GM12872 (cell line): ENCODE results near the gene PKP2.

Experiments used
- TF ChIP-seq, protein P1 (sequence below): IDR thresholded peaks from 3 replicates; pipeline ENCODE4 v1.5.1; 2011; ENCODE audit warnings: low read depth, mild to moderate bottlenecking, low read length, moderate library complexity; ENCODE audit not compliant: insufficient read depth

The PKP2 gene

DNA sequence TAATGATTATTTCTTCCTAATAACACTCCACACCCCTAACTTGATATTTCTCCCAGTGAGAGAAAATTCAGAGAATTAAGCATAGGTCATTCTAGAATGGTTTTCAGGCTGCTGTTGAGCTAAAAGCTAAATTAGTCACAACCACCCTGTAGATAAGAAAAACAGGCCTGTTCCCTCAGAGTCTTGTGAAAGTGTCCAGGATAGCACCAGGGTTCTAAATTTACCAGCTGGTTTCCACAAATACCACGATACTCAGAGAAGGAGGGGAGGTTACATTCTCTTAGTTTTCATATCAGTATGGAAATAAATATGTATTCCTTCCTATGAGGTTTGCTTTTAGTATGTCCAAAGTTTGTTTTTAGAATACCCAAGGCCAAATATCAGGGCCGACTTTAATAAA, 74.9 kb downstream of the PKP2 start:
- TF ChIP-seq, protein P1, sequence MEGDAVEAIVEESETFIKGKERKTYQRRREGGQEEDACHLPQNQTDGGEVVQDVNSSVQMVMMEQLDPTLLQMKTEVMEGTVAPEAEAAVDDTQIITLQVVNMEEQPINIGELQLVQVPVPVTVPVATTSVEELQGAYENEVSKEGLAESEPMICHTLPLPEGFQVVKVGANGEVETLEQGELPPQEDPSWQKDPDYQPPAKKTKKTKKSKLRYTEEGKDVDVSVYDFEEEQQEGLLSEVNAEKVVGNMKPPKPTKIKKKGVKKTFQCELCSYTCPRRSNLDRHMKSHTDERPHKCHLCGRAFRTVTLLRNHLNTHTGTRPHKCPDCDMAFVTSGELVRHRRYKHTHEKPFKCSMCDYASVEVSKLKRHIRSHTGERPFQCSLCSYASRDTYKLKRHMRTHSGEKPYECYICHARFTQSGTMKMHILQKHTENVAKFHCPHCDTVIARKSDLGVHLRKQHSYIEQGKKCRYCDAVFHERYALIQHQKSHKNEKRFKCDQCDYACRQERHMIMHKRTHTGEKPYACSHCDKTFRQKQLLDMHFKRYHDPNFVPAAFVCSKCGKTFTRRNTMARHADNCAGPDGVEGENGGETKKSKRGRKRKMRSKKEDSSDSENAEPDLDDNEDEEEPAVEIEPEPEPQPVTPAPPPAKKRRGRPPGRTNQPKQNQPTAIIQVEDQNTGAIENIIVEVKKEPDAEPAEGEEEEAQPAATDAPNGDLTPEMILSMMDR, result no peak

GRCh38 chr12:32821293-32821692, 75.3 kb downstream of the PKP2 start:
- TF ChIP-seq, protein P1, result no peak

- TF ChIP-seq, protein P1, result no peak
Observed at GRCh38 chr12:32820376-32820931, 76.1 kb downstream of the PKP2 start.

DNA sequence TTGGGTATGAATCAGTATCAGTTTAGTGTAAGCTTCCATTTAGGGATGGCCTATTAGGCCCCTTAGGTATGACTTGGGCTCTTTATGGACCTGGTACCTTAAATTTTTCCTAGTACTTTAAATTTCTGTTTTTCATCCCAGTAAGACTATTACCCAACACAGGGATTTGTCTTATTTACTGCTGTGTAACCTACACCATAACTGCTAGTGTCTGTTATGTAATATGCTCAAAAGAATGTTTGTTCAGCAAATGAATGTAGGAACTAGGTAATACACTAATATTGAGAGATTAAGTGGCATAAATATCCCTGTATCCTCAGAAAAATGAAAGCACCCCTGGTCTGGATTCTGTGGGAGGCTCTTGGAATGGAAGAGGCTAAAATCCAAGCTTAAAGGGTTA, 77.2 kb downstream of the PKP2 start:
- TF ChIP-seq, protein P1, result no peak

DNA sequence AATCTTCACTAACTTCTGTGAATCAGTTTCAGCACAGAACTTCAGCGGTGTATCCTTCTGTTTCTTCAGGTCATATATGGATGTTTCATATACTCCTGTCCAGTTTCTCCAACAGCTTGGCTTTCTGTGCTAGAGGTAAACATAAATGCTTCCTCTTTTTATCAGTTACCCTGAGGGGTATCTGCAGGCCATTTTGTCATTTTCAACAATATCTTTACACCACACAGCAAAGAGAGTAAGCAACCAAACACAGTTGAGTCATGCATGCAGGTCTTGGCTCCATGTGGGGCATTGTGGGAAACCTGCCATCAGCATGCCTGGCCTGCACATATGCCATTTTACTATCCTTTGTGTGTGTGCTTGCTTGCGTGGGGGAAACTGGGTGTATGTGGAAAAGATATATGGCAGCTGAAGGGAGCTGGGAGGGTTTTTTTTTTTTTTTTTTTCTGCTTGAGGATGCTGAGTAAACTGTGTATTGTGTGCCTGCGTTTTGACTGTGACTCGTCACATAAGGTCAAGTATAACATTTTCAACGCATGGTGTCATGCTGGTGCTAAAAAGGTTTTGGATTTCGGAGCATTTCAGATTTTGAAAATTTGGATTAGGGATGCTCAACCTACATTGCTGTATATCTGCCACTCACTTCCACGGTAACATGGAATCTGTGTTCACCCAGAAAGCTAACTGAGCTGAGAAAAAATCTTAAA, 84.7 kb downstream of the PKP2 start:
- TF ChIP-seq, protein P1, result no peak

- TF ChIP-seq, protein P1, result no peak
Observed at GRCh38 chr12:32809846-32810245, 86.7 kb downstream of the PKP2 start.

GRCh38 chr12:32809196-32809595, 87.4 kb downstream of the PKP2 start:
- TF ChIP-seq, protein P1, result no peak

- TF ChIP-seq, protein P1, result no peak
Observed at GRCh38 chr12:32804301-32804700, 92.3 kb downstream of the PKP2 start.
